NCI-H2196 treated with DMSO at 0.1 percent for 48 hours (cell line): ENCODE measurements around the gene MCM3AP.
"Not testable (repeated sequence)": the region's sequence is repeated elsewhere in the genome, so short reads cannot be mapped to it uniquely, and the experiment has no call there.

Source experiments
- DNase-seq: peaks from one replicate; lab custom pipeline; 2025; ENCODE audit not compliant: unreplicated experiment; lab: John Stamatoyannopoulos, UW

MCM3AP gene

DNA sequence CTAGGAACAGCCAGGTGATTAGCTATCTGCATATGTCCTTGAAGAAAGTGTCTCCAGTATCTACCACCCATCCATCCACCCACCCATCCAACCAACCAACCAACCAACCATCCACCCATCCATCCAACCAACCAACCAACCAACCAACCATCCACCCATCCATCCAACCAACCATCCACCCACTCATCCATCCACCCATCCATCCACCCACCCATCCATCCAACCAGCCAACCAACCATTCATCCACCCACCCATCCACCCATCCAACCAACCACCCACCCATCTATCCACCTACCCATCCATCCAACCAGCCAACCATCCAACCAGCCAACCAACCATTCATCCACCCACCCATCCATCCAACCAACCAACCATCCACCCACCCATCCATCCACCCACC, 26.2 kb upstream of the MCM3AP start:
- DNase-seq, result no peak

DNA sequence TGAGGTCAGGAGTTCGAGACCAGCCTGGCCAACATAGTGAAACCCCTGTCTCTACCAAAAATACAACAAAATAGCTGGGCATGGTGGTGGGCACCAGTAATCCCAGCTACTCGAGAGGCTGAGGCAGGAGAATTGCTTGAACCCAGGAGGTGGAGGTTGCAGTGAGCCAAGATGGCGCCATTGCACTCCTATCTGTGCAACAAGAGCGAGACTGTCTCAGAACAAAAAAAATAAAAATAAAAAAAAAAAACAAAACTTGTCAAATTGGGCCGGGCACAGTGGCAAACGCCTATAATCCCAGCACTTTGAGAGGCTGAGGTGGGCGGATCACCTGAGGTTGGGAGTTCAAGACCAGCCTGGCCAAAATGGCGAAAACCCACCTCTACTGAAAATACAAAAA, 24.8 kb upstream of the MCM3AP start:
- not testable (repeated sequence) for DNase-seq

DNA sequence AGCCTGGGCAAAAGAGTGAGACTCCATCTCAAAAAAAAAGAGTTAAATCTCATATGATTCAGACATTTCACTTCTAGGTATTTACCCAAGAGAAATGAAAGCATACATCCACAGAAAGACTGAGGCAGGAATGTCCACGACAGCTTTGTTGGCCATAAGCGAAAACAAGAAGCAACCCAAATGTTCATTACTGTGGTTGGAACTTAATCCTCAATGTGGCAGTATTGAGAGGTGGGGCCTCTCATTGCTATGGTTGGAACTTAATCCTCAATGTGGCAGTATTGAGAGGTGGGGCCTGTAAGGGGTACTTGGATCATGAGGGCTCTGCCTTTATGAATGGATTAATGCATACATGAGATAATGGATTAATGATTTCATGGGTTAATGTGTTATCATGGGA, 23.0 kb upstream of the MCM3AP start:
- DNase-seq, result no peak

DNA sequence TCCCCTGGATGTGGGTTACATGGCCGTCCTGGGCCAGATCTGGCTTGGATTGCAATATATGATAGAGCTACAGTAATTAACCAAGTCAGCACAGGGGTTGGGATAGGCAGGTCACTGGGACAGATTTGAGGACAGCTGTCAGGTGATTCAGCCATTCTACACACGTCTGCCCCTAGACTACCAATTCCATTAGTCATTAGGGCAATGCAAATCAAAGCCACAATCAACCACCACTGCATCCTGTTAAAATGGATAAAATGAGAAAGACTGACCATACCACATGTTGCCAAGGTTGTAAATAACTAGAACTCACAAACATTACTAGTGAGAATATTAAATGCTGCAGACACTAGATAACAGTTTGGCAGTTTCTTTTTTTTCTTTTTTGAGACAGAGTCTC, 22.2 kb upstream of the MCM3AP start:
- DNase-seq, result no peak

DNA sequence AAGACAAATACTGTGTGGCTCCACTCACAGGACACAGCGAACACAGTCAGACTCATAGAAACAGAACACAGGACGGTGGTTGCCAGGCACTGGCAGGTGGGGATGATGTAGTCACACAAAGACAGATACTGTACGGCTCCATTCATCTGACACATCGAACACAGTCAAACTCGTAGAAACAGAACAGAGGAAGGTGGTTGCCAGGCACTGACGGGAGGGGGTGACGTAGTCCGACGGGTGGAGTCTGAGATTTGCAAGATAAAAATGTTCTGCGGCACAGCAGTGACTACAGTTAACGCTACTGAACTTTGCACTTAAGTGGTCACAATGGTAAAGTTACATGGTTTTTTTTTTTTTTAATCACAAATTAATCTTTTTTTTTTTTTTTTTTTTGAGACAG, 19.5 kb upstream of the MCM3AP start:
- no peak for DNase-seq

DNA sequence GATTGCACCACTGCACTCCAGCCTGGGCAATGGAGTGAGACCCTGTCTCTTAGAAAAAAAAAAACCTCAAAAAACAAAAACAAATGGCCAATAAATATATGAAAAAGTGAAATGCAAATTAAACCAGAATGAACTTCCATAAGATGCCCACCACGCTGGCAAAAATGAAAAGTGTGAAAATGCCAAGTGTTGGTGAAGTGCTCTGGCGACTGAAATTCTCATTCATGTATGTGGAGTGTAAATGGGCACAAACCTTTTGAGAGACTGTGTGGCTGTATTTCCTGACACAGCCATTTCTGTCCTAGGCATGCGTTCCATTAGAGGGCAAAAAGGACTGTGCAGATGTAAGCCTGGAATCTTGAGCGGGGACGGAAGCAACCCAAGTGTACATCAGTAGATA, 19.0 kb upstream of the MCM3AP start:
- no peak for DNase-seq

DNA sequence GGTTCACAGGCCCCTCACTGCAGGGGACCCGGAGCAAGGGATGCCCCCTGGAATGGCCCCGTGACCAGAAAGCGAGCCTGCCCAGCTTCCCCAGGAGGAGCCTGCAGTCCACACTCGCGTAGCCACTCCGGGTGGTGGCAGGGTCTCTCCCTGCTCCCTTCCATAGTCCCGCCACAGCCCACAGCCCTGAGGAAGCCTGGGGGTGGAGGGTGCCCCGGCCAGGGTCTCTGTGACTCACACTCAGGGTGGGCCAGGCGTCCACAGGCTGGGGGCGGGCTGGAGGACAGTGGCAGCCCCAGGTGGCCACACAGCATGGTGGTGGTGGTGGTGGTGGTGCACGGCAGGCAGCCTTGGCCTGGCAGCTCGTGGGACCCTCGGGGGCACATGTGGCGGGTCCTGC, 16.3 kb upstream of the MCM3AP start:
- DNase-seq, result no peak

DNA sequence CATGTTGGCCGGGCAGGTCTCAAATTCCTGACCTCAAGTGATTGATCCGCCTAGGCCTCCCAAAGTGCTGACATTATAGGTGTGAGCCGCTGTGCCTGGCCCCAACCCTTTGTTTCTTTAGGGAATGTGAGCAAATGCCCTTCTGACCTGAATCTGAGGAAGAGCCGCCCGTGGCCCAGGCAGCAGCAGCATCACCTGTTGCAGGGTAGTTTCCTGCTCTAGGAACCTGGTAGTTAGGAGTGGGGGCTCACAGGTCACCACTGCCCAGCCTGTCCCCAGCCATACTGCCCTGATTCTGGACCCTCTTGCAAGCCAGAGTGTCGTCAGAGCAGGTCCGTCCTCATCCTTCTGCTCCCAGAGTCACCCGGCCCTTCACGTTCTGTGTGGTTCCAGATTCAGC, 13.8 kb upstream of the MCM3AP start:
- no peak for DNase-seq

DNA sequence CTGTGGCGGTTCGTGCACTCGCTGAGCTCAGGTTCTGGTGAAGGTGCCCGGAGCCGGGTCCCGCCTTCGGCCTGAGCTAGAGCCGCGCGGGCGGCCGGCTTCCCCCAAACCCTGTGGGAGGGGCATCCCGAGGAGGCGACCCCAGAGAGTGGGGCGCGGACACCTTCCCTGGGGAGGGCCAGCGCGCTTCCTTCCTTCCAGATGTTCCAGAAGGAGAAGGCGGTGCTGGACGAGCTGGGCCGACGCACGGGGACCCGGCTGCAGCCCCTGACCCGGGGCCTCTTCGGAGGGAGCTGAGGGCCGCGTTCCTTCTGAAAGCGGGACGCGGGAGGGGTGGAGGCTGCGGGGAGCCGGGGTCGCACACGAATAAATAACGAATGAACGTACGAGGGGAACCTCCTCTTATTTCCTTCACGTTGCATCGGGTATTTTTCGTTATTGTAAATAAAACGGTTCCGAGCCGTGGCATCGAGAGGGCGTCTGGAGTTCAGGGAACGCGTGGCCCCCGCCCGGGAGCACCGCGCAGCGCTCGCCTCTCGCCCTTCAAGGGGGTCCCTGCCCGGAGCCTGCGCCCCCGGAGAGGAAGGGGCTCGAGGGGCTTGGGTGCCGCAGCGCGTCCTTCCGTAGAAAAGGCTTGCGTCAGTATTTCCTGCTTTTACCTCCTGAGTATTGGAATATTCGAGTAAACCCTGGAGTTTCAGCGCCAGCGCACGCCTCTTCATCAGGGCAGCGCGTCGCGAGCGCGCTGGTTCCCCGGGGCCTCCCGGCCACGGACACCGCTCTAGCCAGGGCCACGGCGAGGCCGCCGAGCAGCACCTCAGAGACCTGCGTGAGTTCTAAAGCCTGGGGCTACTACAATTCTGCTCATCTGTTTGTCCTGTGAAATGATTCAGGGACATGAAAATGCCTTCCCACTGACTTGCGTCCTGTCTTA, 12.2 kb upstream of the MCM3AP start:
- no peak for DNase-seq

DNA sequence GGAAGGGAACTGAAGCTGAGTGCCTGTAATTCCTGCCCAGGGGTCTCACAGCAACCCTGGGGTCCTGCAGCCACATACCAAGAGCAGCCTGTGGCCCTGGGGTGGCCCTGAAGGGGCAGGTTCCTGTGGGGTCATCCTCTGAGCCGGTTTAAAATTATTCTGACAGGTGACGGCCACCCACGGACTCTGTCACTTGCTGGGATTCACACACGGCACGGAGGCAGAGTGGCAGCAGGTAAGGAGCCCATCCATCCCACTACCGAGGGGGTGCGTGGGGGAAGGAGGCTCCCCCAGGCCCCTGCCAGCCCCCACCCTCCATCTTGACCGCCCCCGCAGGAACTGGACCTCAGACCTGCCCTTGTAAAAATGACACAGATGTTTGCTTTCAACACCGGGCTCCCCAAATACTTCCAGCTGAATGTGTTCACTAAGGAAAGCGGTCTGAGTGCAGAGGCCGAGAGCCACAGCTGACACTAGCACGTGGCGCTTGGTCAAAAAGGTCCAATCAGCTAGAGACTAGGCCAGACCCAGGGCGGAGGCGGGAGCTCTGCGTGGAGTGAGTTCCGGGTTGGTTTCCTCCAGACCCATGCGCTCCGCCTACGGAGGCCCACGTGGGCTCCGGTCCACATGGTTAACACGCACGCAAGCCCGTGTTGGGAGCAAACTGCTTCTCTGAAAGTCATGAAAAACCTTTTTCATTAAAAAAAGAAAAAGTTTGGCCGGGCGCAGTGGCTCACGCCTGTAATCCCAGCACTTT, 10.8 kb upstream of the MCM3AP start:
- DNase-seq, result no peak

DNA sequence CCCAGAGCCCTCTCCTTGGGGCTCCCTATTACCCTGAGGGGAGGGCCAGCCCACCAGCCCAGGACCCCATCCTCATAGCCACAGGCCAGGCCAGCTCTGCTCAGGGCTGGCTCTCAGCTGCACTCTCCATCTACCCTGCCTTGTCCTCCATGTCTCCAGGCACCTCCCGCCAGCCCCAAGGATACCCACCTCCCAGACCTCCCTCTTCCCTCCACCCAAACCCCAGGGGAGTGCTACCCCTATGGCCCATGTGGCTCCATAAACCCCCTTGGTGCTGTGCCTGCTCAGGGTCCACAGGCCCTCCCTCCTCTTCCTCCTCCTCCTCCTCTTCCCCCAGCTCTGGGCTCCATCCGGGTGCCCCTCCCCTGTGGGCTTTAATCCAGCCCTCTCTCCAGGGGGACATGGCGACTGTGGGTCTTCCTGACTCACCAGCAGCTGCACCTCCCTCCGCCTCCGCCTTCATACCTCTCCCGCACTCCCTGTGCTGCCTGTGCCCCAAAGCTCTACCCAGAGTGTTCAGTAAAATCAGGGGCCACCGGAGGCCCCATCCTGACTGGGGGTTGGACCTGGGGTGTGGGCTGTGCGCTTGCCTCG, 9.9 kb upstream of the MCM3AP start:
- no peak for DNase-seq

DNA sequence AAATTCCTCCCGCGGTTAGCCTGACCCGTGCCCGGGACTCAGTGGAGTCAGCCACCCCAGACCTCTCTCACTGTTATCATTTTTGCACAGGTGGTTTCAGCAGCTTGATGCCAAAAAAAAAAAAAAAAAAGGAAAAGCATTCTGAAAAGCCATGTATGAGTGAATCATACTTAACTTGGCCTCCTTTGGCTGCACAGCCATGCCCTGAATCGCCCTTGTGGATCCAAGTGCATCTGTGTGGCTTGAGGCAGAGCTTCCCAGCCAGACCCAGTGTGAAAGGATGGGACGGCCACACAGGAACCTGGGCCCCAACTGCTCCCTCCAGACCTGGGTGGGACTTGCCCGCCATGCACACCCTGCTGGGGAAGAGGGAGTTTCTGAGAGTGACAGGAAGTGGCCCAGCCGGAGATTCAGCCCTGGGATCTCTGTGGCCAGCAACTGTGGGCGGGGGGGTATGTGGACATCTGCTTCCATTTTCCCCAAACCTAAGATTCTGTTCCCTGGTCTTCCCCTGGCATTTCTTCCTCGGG, 9.3 kb upstream of the MCM3AP start:
- no peak for DNase-seq

DNA sequence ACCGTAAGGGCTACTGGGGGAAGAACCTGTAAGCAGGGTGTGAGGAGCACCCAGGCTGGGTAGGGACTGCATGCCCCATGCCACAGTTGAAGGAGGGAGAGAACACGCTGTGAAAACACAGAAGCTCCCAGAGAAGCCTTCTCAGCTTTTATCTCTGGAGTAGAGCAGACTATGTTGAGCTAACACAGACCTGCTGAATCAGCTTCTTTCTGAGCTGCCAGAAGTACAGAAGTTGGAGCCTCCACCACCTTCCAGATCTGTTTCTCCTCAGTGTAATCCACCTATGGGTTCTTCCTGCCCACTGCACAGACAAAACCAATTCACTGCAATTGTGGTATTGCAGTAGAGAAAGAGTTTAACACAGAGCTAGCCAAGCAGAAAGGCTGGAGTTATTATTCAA, 6.2 kb upstream of the MCM3AP start:
- DNase-seq, result no peak

DNA sequence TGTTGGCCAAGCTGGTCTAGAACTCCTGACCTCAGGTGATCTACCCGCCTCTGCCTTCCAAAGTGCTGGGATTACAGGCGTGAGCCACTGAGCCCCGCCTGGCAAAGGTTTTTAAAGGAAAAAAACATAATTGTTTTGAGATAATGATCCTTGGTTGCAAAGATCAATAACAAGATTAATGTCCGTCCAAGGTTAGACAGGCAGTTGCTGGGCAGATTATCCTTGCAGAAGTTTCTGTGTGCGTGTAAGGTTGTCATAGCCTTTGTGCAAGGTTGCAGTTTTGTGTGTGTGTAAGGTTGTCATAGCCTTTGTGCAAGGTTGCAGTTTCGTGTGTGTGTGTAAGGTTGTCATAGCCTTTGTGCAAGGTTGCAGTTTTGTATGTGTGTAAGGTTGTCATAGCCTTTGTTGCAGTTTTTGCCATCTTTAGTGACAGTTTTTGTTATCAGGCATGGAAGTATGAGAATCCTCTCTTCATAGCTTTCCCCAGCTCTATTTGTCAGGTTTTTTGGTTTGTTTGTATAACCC, 4.3 kb upstream of the MCM3AP start:
- no peak for DNase-seq

DNA sequence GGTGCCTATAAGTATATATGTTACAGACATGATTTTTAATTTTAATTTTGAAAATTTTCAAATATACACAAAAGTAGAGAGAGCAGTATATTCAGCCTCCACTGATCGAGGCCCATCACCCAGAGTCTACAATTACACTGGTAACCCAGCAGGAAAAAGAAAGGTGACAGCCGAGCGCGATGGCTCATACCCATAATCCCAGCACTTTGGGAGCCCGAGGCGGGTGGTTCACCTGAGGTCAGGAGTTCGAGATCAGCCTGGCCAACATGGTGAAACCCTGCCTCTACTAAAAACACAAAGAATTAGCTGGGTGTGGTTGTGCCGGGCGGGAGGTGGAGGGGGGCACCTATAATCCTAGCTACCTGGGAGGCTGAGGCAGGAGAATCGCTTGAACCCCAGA, 2.1 kb upstream of the MCM3AP start:
- no peak for DNase-seq

DNA sequence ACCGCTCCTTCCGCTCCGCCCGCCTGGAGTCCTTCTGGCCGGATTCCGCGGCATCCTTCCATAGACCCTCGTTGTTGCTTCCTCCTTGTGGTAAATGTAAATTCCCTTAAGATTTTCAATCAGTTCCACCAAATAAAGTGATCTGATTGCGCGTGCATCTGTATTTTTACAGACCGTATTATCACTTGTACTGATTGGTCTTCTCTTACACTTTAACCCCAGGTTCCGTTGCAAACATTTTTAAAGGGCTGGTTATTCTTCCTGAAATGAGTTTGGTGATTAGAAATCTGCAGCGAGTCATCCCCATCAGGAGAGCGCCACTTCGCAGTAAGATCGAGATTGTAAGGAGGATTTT, 1.2 kb upstream of the MCM3AP start:
- no peak for DNase-seq

DNA sequence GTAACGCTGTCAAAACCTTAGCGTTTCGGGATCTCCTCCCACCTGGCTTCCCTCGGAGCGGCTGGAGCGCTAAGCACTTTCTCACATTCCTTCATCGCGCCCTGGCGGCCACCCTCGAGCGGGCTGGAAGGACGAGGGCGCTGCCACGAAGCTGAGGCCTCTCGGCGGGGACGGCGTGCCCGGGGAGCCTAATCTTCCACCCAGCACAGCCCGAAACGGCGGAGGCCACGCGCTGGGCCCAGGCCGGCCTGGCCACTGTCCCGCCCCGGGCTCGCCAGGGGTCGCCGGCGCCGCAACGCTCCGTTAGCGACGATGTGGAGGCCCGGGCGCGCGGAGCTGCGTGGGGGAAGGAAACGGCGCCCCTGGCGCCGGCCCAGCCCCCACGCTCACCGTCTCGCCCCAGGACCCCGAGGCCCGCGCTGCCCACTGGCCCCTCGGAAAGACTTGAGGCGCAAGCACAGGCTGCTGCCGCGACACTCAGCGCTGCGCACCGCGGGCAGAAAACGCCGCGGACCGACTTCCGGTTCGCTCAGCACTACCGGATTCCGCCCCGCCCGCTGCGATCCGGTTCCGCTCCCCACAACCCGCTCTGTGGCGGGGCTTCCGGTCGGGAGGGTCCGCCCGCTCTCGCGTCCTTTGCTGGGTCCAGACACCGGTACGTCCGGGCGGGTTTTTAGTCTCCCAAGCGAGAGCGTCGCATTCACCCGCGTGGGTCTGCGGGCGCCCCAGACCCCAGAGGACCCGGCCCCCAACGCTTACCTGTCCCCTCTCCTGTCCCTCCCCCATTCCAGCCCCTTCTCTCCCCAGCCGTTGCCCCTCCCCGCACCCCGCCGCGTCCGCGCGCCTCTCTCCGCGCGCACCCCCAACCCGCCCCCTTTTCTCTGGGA, 593 bp upstream of the MCM3AP start, which contains the start of gene YBEY:
Gene YBEY, plus strand, starts transcription at position 582 of the 887 bp plus-strand sequence. CDS start 572 bp downstream, outside the sequence.
- DNase-seq, result peak; percentile 89

DNA sequence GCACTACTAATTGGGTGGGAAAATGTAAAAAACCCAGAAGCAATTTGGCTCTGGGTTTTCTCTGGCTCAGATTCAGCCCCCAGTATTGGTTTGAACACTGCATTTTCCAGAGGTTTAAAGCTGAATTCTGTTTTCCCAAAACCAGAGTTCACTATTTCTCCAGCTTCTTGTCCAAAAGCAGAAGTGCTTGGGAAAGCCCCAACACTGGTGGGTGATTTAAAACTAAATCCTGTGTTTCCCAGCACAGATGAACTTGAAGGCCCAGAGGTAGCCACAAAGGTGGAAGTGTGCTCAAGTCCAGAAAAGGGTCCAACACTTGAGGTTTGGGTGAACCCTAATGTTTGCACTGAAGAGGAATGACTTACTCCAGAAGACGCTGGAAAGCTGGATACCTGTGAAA, 678 bp downstream of the MCM3AP start:
- no peak for DNase-seq

DNA sequence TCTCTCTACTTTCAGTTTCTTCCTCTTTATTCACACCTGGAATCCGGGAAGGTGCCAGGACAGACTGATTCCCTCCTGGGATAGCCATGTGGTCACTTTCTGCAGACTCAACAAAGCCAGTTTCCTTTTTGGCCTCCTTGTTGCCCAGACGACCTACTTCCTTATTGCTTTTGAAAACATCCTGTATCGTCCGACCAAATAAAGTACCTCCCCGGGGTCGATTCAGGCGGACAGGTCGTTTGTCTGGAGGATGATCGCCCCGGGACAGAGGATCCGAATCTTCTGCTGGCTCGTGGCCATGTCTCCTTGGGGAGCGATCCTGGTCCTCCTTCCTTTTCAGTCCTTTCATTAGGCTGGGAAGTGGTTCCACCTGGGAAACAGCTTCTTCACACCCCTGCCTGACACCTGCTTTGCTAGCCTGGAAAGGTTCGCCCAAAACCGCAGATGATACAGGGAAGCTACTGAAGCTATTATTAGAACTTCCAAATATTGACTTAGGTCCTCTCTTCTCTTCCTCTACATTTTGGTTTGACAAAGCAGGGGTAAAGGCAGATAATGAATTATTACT, 1.2 kb downstream of the MCM3AP start:
- DNase-seq, result peak; percentile 38

DNA sequence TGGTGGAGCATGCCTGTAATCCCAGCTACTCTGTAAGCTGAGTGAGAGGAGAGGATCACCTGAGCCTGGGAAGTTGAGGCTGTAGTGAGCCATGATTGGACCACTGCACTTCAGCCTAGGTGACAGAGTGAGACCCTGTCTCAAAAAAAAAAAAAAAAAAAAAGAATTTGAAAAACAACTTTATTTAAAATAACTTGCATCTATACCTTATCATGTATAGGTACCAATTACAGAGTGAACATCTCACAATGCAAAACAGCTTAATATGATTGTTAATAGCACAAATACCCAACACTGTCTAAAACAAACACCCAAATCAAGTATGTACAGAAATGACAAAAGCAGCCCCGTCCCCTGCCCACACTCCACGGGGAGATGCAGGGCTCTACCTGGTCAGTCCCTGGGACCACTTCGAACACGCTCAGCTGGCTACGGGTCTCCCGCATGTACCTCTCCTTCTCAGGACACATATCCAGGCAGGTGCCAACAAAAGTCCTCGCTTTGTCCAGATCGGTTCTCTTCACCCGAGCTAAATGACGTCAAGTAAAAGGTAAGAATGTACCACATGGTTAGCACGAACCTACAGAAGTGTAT, 10.5 kb downstream of the MCM3AP start:
- DNase-seq, result no peak
